A549 (cell line): ENCODE results near the gene DPPA5. TPM values are rescaled to one million over a fixed set of nuclear protein-coding genes. Genes with fewer than 3 reads are reported as not detected.

Experiments
- ATAC-seq, 2 experiments: fragments of 200-7000 bp in 1 of 2; fragments of >200 bp in 1 of 2; cut with Nextera tagmentation in 1 of 2; cut with Tn5 transposase in 1 of 2; 3 replicates each; pipeline versions ENCODE4 v1.8.0 to v1.9.1; 2018 to 2020; ENCODE audit warnings: mild to moderate bottlenecking in 1 of 2, moderate library complexity in 1 of 2
- CTCF ChIA-PET: fragments of 300-600 bp; sonication (Branson Sonifier 250); formaldehyde crosslinking; extraction: SDS; loops from one replicate; lab custom pipeline; 2021; ENCODE audit warnings: antibody characterized with exemption, inconsistent platforms; lab: Yijun Ruan, JAX
- POLR2A ChIA-PET: fragments of 350-600 bp; formaldehyde crosslinking; extraction: SDS; loops from one replicate; lab custom pipeline; 2021; ENCODE audit warnings: antibody characterized with exemption, inconsistent platforms; lab: Yijun Ruan, JAX
- DNase-seq, 2 experiments: peaks; one replicate each; pipeline versions ENCODE4 v3.0.0 to v3.0.0-alpha.2; 2011 to 2016; ENCODE audit warnings: low read depth in 1 of 2, low spot score in 1 of 2
- FAIRE-seq: peaks from 2 replicates; lab custom pipeline; 2011; peaks lifted over from hg19 to GRCh38; lab: Jason Lieb, UNC
- H3K27ac ChIP-seq, 2 experiments: fragments of >200 bp; sonication (Bioruptor Twin); formaldehyde crosslinking; 3 replicates each; pipeline ENCODE4 v1.5.1; 2016 to 2017
- H3K4me1 ChIP-seq: fragments of >200 bp; sonication (Bioruptor Twin); formaldehyde crosslinking; 3 replicates; pipeline ENCODE4 v1.6.1; 2016
- H3K4me2 ChIP-seq: fragments of >200 bp; sonication (Bioruptor Twin); formaldehyde crosslinking; 3 replicates; pipeline ENCODE4 v1.6.1; 2016
- H3K4me3 ChIP-seq: fragments of >200 bp; sonication (Bioruptor Twin); formaldehyde crosslinking; 3 replicates; pipeline ENCODE4 v1.5.1; 2016
- H3K9me3 ChIP-seq: fragments of >200 bp; sonication (Bioruptor Twin); formaldehyde crosslinking; 3 replicates; pipeline ENCODE4 v1.6.1; 2016
- BHLHE40 ChIP-seq: IDR thresholded peaks from 2 replicates; pipeline ENCODE4 v1.6.1; 2012; ENCODE audit warnings: low read depth, low read length, inconsistent platforms
- CBX8 ChIP-seq: fragments of 200-600 bp; sonication (generic); IDR thresholded peaks from 2 replicates; pipeline ENCODE4 v1.6.1; 2016
- CEBPB ChIP-seq, 2 experiments: fragments of >200 bp in 1 of 2; sonication (Bioruptor Twin) in 1 of 2; formaldehyde crosslinking in 1 of 2; IDR thresholded peaks; 2 replicates each; pipeline ENCODE4 v1.6.1; 2012 to 2016
- CHD2 ChIP-seq: fragments of 150-350 bp; IDR thresholded peaks from 2 replicates; pipeline ENCODE4 v1.6.1; 2014; ENCODE audit warnings: low read length; ENCODE audit not compliant: partially characterized antibody
- CHD4 ChIP-seq: fragments of 200-600 bp; sonication (generic); IDR thresholded peaks from 2 replicates; pipeline ENCODE4 v1.6.1; 2016; ENCODE audit warnings: antibody characterized with exemption, mild to moderate bottlenecking, borderline replicate concordance
- EHF ChIP-seq: fragments of 250-450 bp; sonication (Bioruptor Pico); IDR thresholded peaks from 2 replicates; pipeline ENCODE4 v1.5.0; 2020; ENCODE audit warnings: mild to moderate bottlenecking
- HDAC2 ChIP-seq: fragments of 200-600 bp; sonication (generic); IDR thresholded peaks from 2 replicates; pipeline ENCODE4 v1.6.1; 2016
- HOXA7 ChIP-seq: fragments of 250-450 bp; sonication (Bioruptor Pico); IDR thresholded peaks from 2 replicates; pipeline ENCODE4 v1.5.0; 2020; ENCODE audit warnings: mild to moderate bottlenecking, moderate library complexity
- JUN ChIP-seq, 2 experiments: fragments of >200 bp; sonication (Bioruptor Twin); formaldehyde crosslinking; IDR thresholded peaks; 2 replicates in 1 of 2; 3 replicates in 1 of 2; pipeline ENCODE4 v1.6.1; 2016 to 2017
- MAFK ChIP-seq: fragments of 450-650 bp; IDR thresholded peaks from 2 replicates; pipeline ENCODE4 v1.6.1; 2014; ENCODE audit not compliant: partially characterized antibody
- RAD21 ChIP-seq, 2 experiments: fragments of >200 bp in 1 of 2; sonication (Bioruptor Twin) in 1 of 2; formaldehyde crosslinking in 1 of 2; IDR thresholded peaks in 1 of 2; conservative IDR thresholded peaks in 1 of 2; 2 replicates in 1 of 2; 3 replicates in 1 of 2; pipeline ENCODE4 v1.6.1; 2012 to 2018; ENCODE audit warnings: inconsistent platforms in 1 of 2
- SREBF2 ChIP-seq: fragments of 450-650 bp; IDR thresholded peaks from 2 replicates; pipeline ENCODE4 v1.6.1; 2014; ENCODE audit warnings: mild to moderate bottlenecking, moderate library complexity
- ZFP36 ChIP-seq: fragments of 450-650 bp; IDR thresholded peaks from 2 replicates; pipeline ENCODE4 v1.6.1; 2014; ENCODE audit warnings: borderline replicate concordance; ENCODE audit not compliant: partially characterized antibody
- WGBS: methylation state at CpG from one replicate; pipeline ENCODE4 v1.1.6; 2017; ENCODE audit errors: missing lambda C conversion rate; 5-methylcytosine and 5-hydroxymethylcytosine counted together
- polyA plus RNA-seq, 4 experiments: library from polyadenylated mRNA; depleted of rRNA in 3 of 4; stranded (reverse); fragments of >200 nt; fragmentation: RNase III in 1 of 4; extraction: RNeasy Plus Mini Kit Qiagen cat#74134 plus additional on column Dnase treatment in 1 of 4; gene quantifications; 2 replicates in 3 of 4; 3 replicates in 1 of 4; pipeline ENCODE4 v1.2.3, GENCODE V29; 2011 to 2017
- TF ChIP-seq, protein P1 (sequence below): fragments of 200-600 bp; sonication (generic); IDR thresholded peaks from 2 replicates; pipeline ENCODE4 v1.6.1; 2016; ENCODE audit warnings: antibody characterized with exemption, mild to moderate bottlenecking, moderate library complexity
- TF ChIP-seq, protein P2 (sequence below): IDR thresholded peaks from 2 replicates; pipeline ENCODE4 v1.6.1; 2012
- TF ChIP-seq, protein P3 (sequence below): fragments of >200 bp; sonication (Bioruptor Twin); formaldehyde crosslinking; IDR thresholded peaks from 2 replicates; pipeline ENCODE4 v1.6.1; 2016
- TF ChIP-seq, protein P4 (sequence below): fragments of 150-350 bp; IDR thresholded peaks from 2 replicates; pipeline ENCODE4 v1.6.1; 2014; ENCODE audit warnings: low read depth, mild to moderate bottlenecking, low read length
- TF ChIP-seq, protein P5 (sequence below): fragments of >200 bp; sonication (Bioruptor Twin); formaldehyde crosslinking; IDR thresholded peaks from 3 replicates; pipeline ENCODE4 v1.5.1; 2016

DPPA5 gene
- polyA plus RNA-seq, 2 of the 4 experiments (the other 2 are of a cell fraction): not detected

DNA sequence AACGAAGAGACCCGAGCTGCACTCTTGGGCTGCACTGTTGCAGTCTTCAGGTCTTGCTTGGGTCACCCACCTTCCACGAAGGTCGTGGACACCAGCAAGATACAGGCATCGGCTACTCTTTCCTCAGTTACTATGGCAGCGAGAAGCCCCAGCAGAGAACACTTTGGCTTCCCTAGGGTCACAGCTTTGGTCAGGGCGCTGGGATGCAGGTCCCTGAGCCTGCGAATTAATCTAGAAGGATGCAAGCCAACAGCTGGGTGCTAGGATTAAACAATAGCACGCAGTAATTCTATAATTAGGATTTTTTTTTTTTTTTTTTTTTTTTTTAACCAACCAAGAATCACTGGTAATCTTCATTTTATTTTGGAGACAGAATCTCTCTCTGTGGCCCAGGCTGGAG lies 10.5 kb upstream of the DPPA5 start:
- 59% methylated on average over 9 of the region's 9 CpGs for WGBS
- H3K27ac ChIP-seq: no peak overlapping the region
- POLR2A ChIA-PET: no interaction called here
- CTCF ChIA-PET: no interaction called here
- DNase-seq (no peak), ATAC-seq (no peak), FAIRE-seq (no peak)
- no peaks in the 10 kb centered on the region for H3K4me1 ChIP-seq
- no peaks in the 10 kb centered on the region for H3K9me3 ChIP-seq
- H3K4me3 ChIP-seq: no peak overlapping the region
- H3K4me2 ChIP-seq: no peak overlapping the region
- TF ChIP-seq EHF (CRISPR knock-in tag): no peak
- no peak for TF ChIP-seq MAFK
- TF ChIP-seq, protein P1, sequence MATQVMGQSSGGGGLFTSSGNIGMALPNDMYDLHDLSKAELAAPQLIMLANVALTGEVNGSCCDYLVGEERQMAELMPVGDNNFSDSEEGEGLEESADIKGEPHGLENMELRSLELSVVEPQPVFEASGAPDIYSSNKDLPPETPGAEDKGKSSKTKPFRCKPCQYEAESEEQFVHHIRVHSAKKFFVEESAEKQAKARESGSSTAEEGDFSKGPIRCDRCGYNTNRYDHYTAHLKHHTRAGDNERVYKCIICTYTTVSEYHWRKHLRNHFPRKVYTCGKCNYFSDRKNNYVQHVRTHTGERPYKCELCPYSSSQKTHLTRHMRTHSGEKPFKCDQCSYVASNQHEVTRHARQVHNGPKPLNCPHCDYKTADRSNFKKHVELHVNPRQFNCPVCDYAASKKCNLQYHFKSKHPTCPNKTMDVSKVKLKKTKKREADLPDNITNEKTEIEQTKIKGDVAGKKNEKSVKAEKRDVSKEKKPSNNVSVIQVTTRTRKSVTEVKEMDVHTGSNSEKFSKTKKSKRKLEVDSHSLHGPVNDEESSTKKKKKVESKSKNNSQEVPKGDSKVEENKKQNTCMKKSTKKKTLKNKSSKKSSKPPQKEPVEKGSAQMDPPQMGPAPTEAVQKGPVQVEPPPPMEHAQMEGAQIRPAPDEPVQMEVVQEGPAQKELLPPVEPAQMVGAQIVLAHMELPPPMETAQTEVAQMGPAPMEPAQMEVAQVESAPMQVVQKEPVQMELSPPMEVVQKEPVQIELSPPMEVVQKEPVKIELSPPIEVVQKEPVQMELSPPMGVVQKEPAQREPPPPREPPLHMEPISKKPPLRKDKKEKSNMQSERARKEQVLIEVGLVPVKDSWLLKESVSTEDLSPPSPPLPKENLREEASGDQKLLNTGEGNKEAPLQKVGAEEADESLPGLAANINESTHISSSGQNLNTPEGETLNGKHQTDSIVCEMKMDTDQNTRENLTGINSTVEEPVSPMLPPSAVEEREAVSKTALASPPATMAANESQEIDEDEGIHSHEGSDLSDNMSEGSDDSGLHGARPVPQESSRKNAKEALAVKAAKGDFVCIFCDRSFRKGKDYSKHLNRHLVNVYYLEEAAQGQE: no peak
- no peak for TF ChIP-seq SREBF2
- no peak for TF ChIP-seq HDAC2
- TF ChIP-seq, protein P2, sequence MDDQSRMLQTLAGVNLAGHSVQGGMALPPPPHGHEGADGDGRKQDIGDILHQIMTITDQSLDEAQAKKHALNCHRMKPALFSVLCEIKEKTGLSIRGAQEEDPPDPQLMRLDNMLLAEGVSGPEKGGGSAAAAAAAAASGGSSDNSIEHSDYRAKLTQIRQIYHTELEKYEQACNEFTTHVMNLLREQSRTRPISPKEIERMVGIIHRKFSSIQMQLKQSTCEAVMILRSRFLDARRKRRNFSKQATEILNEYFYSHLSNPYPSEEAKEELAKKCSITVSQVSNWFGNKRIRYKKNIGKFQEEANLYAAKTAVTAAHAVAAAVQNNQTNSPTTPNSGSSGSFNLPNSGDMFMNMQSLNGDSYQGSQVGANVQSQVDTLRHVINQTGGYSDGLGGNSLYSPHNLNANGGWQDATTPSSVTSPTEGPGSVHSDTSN: no peak
- TF ChIP-seq HOXA7 (CRISPR knock-in tag): no peak
- TF ChIP-seq, protein P3, sequence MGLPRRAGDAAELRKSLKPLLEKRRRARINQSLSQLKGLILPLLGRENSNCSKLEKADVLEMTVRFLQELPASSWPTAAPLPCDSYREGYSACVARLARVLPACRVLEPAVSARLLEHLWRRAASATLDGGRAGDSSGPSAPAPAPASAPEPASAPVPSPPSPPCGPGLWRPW: no peak

DNA sequence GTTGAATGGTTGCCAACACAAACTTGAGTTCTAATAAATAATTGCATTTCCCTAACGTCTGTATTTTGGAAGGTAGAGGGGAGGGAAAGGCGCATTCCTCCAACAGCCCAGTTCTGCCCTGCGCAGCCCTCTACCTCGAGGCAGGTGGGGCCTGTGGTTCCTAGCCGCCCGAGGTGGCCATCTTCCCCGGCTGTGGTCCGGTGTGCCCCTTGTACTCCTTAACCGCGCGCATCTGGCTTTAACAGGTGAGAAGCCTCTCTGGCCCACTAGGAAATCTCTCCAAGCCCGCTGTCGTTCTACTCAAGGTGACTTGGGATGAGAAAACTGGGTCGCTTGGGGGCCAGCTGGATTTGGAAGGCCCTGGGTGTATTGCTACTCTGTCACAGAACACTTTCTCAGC lies 10.0 kb upstream of the DPPA5 start:
- CTCF ChIA-PET: no interaction called here
- ATAC-seq: no peak
- 76% methylated on average over 7 of the region's 14 CpGs for WGBS
- TF ChIP-seq BHLHE40: no peak
- TF ChIP-seq, all 56 proteins: peak for 0
- FAIRE-seq (no peak), DNase-seq (no peak)
- H3K9me3 ChIP-seq: no peaks in the 10 kb centered on the region
- no peak overlapping the region for H3K4me3 ChIP-seq
- no peak overlapping the region for H3K27ac ChIP-seq
- POLR2A ChIA-PET: no interaction called here
- H3K4me1 ChIP-seq: no peaks in the 10 kb centered on the region
- H3K4me2 ChIP-seq: no peak overlapping the region

DNA sequence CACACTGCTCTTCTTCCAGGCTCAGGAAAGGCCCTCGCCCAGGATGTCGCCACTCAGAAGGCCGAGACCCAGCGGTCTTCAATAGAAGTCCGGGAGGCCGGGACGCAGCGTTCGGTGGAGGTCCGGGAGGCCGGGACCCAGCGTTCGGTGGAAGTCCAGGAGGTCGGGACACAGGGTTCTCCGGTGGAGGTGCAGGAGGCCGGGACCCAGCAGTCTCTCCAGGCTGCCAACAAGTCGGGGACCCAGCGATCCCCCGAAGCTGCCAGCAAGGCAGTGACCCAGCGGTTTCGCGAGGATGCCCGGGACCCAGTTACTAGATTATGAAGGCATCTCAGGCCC lies 9.4 kb upstream of the DPPA5 start:
- Histone ChIP-seq H3K4me1 (no peaks in the 10 kb centered on the region), H3K4me3 (no peak overlapping the region), H3K27ac (no peak overlapping the region), H3K4me2 (no peak overlapping the region), H3K9me3 (no peaks in the 10 kb centered on the region)
- DNase-seq: no peak
- POLR2A ChIA-PET: no interaction called here
- TF ChIP-seq ZFP36: no peak
- TF ChIP-seq, protein P4, sequence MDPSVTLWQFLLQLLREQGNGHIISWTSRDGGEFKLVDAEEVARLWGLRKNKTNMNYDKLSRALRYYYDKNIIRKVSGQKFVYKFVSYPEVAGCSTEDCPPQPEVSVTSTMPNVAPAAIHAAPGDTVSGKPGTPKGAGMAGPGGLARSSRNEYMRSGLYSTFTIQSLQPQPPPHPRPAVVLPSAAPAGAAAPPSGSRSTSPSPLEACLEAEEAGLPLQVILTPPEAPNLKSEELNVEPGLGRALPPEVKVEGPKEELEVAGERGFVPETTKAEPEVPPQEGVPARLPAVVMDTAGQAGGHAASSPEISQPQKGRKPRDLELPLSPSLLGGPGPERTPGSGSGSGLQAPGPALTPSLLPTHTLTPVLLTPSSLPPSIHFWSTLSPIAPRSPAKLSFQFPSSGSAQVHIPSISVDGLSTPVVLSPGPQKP: no peak
- TF ChIP-seq CHD2: no peak
- no peak for TF ChIP-seq RAD21 (conservative IDR thresholded peaks at IDR 0.05 in 1 of 2, IDR thresholded peaks at IDR 0.05 in 1 of 2)
- TF ChIP-seq CEBPB (IDR thresholded peaks at IDR 0.05): no peak
- no peak for TF ChIP-seq HOXA7 (CRISPR knock-in tag)
- TF ChIP-seq CBX8: no peak
- no peak for TF ChIP-seq JUN (IDR thresholded peaks at IDR 0.05)
- no peak for TF ChIP-seq BHLHE40
- TF ChIP-seq, protein P5, sequence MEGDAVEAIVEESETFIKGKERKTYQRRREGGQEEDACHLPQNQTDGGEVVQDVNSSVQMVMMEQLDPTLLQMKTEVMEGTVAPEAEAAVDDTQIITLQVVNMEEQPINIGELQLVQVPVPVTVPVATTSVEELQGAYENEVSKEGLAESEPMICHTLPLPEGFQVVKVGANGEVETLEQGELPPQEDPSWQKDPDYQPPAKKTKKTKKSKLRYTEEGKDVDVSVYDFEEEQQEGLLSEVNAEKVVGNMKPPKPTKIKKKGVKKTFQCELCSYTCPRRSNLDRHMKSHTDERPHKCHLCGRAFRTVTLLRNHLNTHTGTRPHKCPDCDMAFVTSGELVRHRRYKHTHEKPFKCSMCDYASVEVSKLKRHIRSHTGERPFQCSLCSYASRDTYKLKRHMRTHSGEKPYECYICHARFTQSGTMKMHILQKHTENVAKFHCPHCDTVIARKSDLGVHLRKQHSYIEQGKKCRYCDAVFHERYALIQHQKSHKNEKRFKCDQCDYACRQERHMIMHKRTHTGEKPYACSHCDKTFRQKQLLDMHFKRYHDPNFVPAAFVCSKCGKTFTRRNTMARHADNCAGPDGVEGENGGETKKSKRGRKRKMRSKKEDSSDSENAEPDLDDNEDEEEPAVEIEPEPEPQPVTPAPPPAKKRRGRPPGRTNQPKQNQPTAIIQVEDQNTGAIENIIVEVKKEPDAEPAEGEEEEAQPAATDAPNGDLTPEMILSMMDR: no peak
- TF ChIP-seq CHD4: no peak
- CTCF ChIA-PET: no interaction called here
- 75% methylated on average over 4 of the region's 23 CpGs for WGBS
- no peak for ATAC-seq
- FAIRE-seq: no peak
